Panc1 (cell line): Measurements from ENCODE around the gene MYO18A. TPM values are rescaled to one million over a fixed set of nuclear protein-coding genes. Genes with fewer than 3 reads are reported as not detected.

Source experiments
- ATAC-seq: fragments of 200-7000 bp; cut with Tn5 transposase; 2 replicates; pipeline ENCODE4 v1.9.1; 2020; ENCODE audit warnings: mild to moderate bottlenecking, moderate library complexity
- BruUV-seq: library from RNA; stranded (reverse); fragments of 400-500 nt; replicated peaks from 2 replicates; lab custom pipeline; 2021; lab: Mats Ljungman, UMichigan
- CTCF ChIA-PET: fragments of 300-600 bp; sonication (Branson Sonifier 250); formaldehyde crosslinking; loops from one replicate; lab custom pipeline; 2022; ENCODE audit warnings: antibody characterized with exemption; lab: Charles Lee
- POLR2A ChIA-PET: fragments of 300-600 bp; sonication (Branson Sonifier 250); formaldehyde crosslinking; loops from one replicate; lab custom pipeline; 2022; ENCODE audit warnings: antibody characterized with exemption; lab: Charles Lee
- DNase-seq: peaks from one replicate; pipeline ENCODE4 v3.0.0-alpha.2; 2010; ENCODE audit warnings: low read depth, low spot score
- H3K27ac ChIP-seq: 2 replicates; pipeline ENCODE4 v1.5.1; 2011; ENCODE audit warnings: mild to moderate bottlenecking, low read length, inconsistent platforms
- H3K27me3 ChIP-seq: fragments of 200-500 bp; sonication (Bioruptor generic); 2 replicates; pipeline ENCODE4 v1.6.0; 2014; ENCODE audit warnings: low read length, inconsistent platforms; ENCODE audit not compliant: control insufficient read depth, insufficient read depth
- H3K36me3 ChIP-seq: fragments of 200-500 bp; sonication (Bioruptor generic); 2 replicates; pipeline ENCODE4 v1.5.1; 2014; ENCODE audit warnings: inconsistent platforms, mild to moderate bottlenecking, low read length, moderate library complexity; ENCODE audit not compliant: control insufficient read depth, insufficient read depth
- H3K4me1 ChIP-seq: 2 replicates; pipeline ENCODE4 v1.5.1; 2011; ENCODE audit warnings: inconsistent platforms, mild to moderate bottlenecking, low read length, moderate library complexity; ENCODE audit not compliant: control insufficient read depth, insufficient read depth
- H3K4me3 ChIP-seq, 2 experiments: 2 replicates each; pipeline ENCODE4 v1.5.1; 2011 to 2012; ENCODE audit warnings: low read depth in 2 of 2, low read length in 2 of 2, mild to moderate bottlenecking in 2 of 2, inconsistent platforms in 1 of 2, moderate library complexity in 1 of 2
- H3K9me3 ChIP-seq: fragments of 200-500 bp; sonication (Bioruptor generic); 2 replicates; pipeline ENCODE4 v1.5.1; 2014; ENCODE audit warnings: low read depth, mild to moderate bottlenecking, inconsistent platforms, low read length, moderate library complexity; ENCODE audit not compliant: control insufficient read depth, insufficient read depth
- POLR2AphosphoS5 ChIP-seq: IDR thresholded peaks from 2 replicates; pipeline ENCODE4 v1.6.1; 2012; ENCODE audit warnings: mild to moderate bottlenecking, low read depth, low read length, moderate library complexity
- SIN3A ChIP-seq: IDR thresholded peaks from 2 replicates; pipeline ENCODE4 v1.6.1; 2012; ENCODE audit warnings: low read depth, mild to moderate bottlenecking, low read length, moderate library complexity, borderline replicate concordance; ENCODE audit not compliant: insufficient read depth
- TCF7L2 ChIP-seq: IDR thresholded peaks from 2 replicates; pipeline ENCODE4 v1.6.1; 2011; ENCODE audit warnings: mild to moderate bottlenecking, low read depth, low read length, inconsistent platforms
- in situ Hi-C: cut with HindIII; loops from 2 replicates; pipeline ENCODE4 v1.10.0; 2016; ENCODE audit warnings: low sequenced_read_pairs, low pct_unique_long_range_greater_than_20kb
- intact Hi-C: fragments of 100-400 bp; cut with micrococcal nuclease; formaldehyde crosslinking; loops from one replicate; pipeline ENCODE4 v1.10.0; 2022; ENCODE audit not compliant: unreplicated experiment
- total RNA-seq: library from RNA; stranded (reverse); gene quantifications from one replicate; pipeline ENCODE4 v1.2.1, GENCODE V29; 2021; ENCODE audit not compliant: unreplicated experiment
- TF ChIP-seq, protein P1 (sequence below): fragments of 450-650 bp; IDR thresholded peaks from 2 replicates; pipeline ENCODE4 v1.5.1; 2017; ENCODE audit warnings: mild to moderate bottlenecking
- TF ChIP-seq, protein P2 (sequence below), 2 experiments: IDR thresholded peaks; 2 replicates each; pipeline ENCODE4 v1.6.1; 2011 to 2012; ENCODE audit warnings: low read depth in 2 of 2, control low read depth in 1 of 2, low read length in 1 of 2, mild to moderate bottlenecking in 1 of 2, moderate library complexity in 1 of 2; ENCODE audit not compliant: insufficient read depth in 1 of 2

MYO18A gene
- total RNA-seq, 1 experiment from 2014 or later = 108 TPM

DNA sequence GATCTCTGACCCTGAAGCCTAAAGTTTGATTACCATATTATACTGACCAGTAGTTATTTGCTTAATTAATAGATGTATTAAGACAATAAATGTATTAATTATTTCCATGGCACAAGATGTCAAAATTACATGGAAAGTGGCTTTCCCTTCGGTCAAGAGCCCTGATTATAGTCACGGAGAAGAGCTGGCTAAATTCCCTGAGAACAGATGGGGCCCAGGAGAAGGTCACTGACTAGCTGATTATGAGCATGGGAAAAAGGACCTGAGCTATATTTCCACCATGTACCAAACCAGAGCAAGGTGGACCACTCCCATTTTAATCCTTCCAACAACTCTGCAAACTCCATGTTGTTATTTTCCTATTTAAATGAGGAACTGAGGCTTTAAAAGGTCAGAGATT lies 12.9 kb upstream of the MYO18A start:
- in situ Hi-C loops = no loop called here
- ATAC-seq = no peak
- no peak overlapping the region for H3K4me3 ChIP-seq
- BruUV-seq = no TSS peak
- TF ChIP-seq, protein P1, sequence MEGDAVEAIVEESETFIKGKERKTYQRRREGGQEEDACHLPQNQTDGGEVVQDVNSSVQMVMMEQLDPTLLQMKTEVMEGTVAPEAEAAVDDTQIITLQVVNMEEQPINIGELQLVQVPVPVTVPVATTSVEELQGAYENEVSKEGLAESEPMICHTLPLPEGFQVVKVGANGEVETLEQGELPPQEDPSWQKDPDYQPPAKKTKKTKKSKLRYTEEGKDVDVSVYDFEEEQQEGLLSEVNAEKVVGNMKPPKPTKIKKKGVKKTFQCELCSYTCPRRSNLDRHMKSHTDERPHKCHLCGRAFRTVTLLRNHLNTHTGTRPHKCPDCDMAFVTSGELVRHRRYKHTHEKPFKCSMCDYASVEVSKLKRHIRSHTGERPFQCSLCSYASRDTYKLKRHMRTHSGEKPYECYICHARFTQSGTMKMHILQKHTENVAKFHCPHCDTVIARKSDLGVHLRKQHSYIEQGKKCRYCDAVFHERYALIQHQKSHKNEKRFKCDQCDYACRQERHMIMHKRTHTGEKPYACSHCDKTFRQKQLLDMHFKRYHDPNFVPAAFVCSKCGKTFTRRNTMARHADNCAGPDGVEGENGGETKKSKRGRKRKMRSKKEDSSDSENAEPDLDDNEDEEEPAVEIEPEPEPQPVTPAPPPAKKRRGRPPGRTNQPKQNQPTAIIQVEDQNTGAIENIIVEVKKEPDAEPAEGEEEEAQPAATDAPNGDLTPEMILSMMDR = no peak
- no peaks in the 10 kb centered on the region for H3K27me3 ChIP-seq
- H3K9me3 ChIP-seq = no peaks in the 10 kb centered on the region
- H3K27ac ChIP-seq = no peak overlapping the region
- intact Hi-C loops = no loop called here
- H3K36me3 ChIP-seq = no peaks in the 10 kb centered on the region
- CTCF ChIA-PET = interaction anchor here (0.6 to 1.5 kb wide), 3 partner anchors 11 to 27 kb away, joined by 3 to 7 read pairs (median 4); partner anchors contain the start of gene MYO18A
- POLR2A ChIA-PET = no interaction called here
- no peak for DNase-seq
- no peaks in the 10 kb centered on the region for H3K4me1 ChIP-seq

DNA sequence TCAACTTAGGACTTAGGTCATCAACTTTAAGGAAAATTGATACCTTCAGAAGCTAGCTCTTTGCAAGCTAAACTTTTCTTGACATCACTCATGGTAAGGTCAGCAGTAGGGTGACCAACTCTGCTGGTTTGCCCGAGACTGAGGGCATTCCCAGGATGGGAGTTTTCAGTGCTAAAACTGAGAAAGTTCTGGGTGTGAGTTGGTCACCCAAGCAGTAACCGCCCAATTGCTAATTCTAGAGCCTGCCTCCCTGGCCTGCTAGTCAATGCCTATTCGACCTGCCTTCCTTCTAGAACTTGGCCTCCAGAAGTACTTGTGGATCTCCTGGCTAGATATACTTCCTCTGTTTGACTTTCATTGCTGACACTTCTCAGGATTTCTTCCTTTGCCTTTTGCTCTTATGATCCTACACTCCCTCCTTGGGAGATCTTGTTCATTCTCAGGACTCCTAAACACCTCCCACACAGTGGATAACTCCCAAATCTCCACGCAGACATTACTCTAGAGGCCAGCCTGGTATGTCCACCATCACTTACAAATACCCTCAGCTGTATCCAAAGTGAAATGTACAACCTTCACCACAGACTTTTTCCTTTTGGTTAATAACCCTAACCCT lies 10.5 kb upstream of the MYO18A start:
- intact Hi-C loops = no loop called here
- POLR2A ChIA-PET = no interaction called here
- H3K9me3 ChIP-seq = no peaks in the 10 kb centered on the region
- H3K36me3 ChIP-seq = no peaks in the 10 kb centered on the region
- no peak overlapping the region for H3K27ac ChIP-seq
- H3K4me1 ChIP-seq = no peaks in the 10 kb centered on the region
- in situ Hi-C loops = no loop called here
- H3K4me3 ChIP-seq = no peak overlapping the region
- TF ChIP-seq, protein P2, sequence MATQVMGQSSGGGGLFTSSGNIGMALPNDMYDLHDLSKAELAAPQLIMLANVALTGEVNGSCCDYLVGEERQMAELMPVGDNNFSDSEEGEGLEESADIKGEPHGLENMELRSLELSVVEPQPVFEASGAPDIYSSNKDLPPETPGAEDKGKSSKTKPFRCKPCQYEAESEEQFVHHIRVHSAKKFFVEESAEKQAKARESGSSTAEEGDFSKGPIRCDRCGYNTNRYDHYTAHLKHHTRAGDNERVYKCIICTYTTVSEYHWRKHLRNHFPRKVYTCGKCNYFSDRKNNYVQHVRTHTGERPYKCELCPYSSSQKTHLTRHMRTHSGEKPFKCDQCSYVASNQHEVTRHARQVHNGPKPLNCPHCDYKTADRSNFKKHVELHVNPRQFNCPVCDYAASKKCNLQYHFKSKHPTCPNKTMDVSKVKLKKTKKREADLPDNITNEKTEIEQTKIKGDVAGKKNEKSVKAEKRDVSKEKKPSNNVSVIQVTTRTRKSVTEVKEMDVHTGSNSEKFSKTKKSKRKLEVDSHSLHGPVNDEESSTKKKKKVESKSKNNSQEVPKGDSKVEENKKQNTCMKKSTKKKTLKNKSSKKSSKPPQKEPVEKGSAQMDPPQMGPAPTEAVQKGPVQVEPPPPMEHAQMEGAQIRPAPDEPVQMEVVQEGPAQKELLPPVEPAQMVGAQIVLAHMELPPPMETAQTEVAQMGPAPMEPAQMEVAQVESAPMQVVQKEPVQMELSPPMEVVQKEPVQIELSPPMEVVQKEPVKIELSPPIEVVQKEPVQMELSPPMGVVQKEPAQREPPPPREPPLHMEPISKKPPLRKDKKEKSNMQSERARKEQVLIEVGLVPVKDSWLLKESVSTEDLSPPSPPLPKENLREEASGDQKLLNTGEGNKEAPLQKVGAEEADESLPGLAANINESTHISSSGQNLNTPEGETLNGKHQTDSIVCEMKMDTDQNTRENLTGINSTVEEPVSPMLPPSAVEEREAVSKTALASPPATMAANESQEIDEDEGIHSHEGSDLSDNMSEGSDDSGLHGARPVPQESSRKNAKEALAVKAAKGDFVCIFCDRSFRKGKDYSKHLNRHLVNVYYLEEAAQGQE (IDR thresholded peaks at IDR 0.05; ENCODE audit: insufficient read depth in 1 of 2, low read depth in 2 of 2, low read length in 1 of 2) = no peak
- TF ChIP-seq TCF7L2 = no peak
- TF ChIP-seq, protein P1 = no peak
- no peak for TF ChIP-seq SIN3A
- no peak for TF ChIP-seq POLR2AphosphoS5
- ATAC-seq (no peak), DNase-seq (no peak)
- CTCF ChIA-PET = no interaction called here
- no peaks in the 10 kb centered on the region for H3K27me3 ChIP-seq
- no TSS peak for BruUV-seq
